GM19324 (cell line): ENCODE results near the gene CHAF1A.

Source experiments
- ATAC-seq: cut with Tn5 transposase; IDR thresholded peaks from one replicate; pipeline ENCODE4 v1.9.1; 2021; ENCODE audit warnings: mild to moderate bottlenecking, moderate library complexity; ENCODE audit not compliant: unreplicated experiment, low FRiP score

The CHAF1A gene

DNA sequence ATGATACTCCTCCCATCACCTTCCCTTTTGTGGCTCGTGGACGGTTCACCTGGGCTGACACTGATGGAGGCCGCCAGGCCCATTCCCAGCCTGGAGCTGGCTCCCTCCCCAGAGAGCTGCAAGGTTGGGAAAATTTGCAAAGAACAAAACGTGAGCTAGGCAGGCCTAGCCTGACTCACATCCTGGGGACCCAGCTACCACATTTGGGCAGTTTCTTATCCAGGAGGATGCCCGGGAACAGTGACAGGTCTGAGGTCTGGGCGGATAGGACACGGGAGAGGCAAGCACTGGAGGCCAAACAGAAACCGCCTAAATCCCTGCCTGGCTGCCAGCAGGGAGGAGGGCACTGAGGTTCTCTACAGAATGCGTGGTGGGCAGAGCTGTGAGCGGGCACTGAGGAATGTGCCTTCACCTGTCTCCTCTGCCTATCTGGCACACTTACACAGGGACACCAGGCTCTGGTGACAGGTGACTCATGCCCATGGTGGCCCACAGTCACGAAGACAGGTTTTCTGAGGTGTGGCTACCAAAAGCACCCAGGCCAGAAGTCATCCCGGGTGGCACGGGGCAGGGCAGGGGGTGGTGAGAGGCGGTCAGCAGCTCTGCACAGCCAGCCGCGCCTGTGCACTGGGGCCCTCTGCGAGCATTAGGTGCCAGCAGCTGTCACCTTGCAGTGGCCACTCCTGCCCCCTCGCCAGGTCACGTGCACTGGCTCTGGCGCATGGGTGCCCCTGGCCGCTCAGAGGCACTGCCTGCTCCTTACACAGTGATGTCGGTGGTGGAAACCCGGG is 25.3 kb upstream of the CHAF1A start:
- ATAC-seq = no peak

DNA sequence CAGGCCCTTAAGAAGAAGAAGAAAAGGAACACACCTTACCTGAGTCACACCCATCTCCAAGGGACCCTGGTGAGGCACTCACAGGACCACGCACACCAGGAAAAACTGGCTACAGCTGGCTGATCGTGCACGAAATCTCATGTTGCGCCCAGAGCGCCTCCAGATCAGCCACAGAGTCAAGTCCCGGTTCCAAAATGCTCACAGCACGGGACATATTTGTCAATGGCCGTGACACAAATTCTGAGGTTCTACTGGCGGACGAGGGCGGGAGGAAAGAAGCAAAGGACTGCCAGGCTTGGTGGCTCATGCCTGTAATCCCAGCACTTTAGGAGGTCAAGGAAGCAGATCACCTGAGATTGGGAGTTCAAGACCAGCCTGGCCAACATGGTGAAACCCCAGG is 23.6 kb upstream of the CHAF1A start:
- ATAC-seq = no peak

DNA sequence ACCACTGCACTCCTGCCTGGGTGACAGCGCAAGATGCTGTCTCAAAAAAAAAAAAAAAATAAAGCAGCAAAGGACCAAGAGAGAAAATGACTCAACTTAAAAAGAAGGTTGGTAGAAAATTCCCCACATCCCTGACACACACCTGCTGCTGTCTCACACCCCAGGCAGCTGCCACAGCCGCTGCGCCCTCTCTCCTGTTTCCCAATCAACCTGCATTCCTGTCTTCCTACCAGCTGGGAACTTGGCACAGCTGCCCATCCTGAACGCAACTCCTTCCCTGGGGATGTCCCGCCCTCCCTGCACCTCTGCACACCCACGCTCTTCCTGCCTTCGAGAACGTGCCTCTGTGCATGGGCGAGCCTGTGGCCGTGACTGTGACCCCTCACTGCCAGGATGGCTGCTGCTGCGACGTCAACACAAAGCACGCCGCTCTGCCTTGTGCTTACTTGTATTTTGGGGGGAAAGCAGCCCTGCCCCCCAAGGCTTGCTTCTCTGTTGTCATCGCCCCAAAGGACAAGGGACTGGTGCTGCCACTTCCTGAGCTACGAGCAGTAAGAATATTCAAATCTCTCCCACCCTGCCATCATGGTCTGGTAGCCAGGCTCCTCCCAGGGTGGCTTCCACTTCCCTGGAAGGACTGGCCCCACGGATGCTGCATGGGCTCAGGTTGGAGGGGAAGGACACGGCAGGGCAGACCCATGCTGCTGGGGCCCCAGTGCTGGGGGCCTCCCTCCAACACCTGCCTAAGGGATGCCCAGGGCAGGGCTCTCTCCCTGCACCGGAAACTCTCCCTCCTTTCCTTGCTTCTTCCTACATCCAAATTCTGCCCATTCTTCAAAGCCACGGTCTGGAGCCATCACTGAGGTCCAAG is 22.8 kb upstream of the CHAF1A start:
- ATAC-seq = no peak

- no peak for ATAC-seq
These were observed 22.1 kb upstream of the CHAF1A start for GRCh38 chr19:4380254-4380727.

- no peak for ATAC-seq
These were observed 17.0 kb upstream of the CHAF1A start for GRCh38 chr19:4385291-4386040.

DNA sequence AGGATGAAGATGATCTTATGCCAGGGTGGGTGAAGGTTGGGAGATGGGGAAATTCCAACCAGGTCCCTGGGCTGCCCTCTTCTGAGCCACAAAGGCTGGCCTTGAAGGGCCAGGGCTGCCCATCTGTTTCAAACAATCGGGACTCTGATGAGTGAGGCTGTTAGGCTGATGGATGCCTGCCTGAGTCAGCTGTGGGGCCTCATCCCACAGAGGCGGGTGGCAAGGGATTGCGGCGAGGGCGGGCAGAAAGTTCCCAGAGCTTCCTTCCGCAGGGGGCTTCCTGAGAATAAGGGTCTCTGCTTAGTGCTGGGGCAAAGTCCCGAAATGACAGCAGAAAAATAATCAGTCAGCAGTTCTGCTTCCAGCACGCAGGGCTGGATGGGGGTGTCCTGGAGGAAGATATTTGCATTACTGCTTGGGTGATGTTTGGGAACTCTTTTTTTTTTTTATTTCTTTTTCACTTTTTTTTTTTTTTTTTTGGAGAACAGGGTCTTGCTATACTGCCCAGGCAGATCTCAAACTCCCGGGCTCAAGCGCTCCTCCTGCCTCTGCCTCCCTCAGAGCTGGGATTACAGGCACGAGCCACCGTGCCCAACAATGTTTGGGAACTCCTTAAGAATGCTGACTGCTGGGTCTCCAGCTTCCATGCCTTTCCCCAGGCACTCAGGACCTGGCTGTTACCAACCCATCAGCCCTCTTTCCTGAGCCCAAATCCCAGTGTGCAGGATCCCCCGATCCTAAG is 16.2 kb upstream of the CHAF1A start:
- no peak for ATAC-seq

DNA sequence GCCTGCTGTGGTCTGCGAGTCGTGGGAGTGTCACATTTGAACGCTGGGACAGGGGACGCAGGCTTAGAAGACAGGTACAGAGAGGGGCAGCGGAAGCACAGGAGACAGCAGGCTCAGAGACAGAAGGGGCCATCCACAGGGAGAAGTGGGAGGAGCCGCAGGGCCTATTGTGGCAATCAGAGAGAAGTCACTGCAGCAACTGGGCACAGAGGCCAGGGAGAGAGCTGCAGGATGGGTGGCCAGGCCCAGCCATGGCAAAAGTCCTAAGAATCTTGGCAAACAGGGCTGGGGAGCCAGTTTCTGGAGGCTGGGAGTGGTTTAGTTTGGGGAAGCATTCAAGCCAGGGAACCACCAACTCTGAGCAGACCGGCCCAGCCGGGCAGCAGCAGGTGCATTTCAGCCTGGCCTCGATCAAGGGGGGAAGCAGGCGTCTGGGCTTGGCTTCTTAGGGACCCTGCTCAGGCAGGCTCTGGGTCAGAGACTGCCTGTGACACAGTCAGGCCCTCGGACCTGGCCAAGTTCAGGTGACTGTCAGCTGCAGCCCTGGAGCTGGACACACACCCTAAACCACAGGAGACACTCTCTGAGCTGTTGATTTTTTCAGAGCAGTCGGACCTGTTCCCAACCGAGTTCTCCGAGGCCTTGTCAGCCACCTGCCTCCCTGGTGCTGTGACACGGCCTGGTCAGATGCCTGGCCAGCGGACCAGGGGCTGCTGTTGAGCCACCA is 13.9 kb upstream of the CHAF1A start:
- no peak for ATAC-seq

- no peak for ATAC-seq
These were observed 13.4 kb upstream of the CHAF1A start for GRCh38 chr19:4389064-4389375.

DNA sequence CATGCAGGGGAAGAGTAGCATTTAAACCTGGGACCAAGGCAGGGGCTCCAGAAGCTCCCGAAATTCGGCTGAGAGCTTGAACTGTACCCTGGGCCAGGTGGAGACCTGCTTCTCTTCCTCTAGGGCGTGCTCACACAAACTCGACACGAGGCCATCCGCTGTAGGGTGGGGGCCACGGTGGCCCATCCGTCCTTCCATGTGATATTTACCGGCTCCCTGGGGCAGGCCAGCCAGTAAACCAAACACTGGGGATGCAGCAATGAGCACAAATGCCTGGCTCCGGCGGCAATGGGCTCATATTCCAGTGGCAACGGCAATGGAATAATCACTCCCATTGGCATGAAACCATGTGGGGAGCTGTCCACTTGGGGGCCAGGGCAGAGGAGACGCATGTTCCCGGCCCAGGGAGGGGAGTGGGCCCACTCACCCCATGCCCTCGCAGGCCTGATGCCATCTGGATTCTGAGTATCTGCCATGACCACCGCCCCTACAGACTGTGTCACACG is 12.9 kb upstream of the CHAF1A start:
- no peak for ATAC-seq

GRCh38 chr19:4390017-4390566 is 12.3 kb upstream of the CHAF1A start:
- ATAC-seq = no peak

GRCh38 chr19:4390567-4391305 is 11.7 kb upstream of the CHAF1A start:
- no peak for ATAC-seq

DNA sequence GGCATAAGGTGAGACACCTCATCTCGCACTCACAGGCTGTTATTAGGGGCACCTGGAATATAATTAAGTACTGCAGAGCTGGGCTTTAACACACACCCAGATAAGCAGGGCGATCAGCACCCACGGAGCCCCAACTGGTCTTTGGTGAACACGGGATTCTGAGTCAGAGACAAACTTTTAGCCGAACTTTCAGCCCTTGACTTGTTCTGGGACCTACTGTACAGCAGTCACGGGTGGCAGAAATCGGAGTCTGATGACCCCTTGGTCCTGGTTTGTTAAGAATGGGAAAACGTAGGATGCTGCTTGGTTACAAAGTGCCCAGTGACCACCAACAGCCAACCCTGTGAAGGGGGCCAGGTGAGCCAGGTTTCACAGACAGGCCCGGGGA is 11.1 kb upstream of the CHAF1A start:
- no peak for ATAC-seq

DNA sequence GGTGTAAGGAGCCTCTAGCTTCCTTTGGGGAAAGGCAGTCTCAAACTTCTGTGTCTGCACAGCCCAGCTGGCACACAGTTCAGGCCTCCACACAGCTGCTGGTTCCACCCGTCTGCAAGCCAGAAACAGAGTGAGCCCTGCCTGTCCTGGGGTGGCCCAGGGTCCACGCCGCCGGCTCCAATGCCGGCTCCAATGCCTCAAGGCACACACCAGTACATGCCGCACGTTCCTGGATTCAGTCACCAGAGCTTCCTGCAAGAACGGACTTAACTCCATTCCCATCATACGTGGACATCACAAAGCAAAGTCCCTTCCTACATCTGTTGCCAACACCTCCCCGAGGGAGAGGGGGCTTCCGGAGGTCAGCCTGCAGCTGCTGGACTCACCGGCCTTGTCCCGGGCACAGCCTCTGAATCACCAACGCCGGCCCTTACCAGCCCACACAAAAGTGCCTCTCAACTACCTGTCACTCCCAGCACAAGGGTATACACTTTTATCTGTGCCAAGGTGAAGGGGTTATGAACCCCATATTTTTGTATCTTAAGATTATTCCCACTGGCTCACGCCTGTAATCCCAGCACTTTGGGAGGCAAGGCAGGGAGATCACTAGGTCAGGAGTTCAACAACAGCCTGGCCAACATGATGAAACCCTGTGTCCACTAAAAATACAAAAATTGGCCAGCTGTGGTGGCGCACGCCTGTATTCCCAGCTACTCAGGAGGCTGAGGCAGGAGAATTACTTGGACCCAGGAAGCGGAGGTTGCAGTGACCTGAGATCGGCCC is 10.5 kb upstream of the CHAF1A start:
- no peak for ATAC-seq

GRCh38 chr19:4393947-4394590 is 8.4 kb upstream of the CHAF1A start:
- ATAC-seq = no peak

DNA sequence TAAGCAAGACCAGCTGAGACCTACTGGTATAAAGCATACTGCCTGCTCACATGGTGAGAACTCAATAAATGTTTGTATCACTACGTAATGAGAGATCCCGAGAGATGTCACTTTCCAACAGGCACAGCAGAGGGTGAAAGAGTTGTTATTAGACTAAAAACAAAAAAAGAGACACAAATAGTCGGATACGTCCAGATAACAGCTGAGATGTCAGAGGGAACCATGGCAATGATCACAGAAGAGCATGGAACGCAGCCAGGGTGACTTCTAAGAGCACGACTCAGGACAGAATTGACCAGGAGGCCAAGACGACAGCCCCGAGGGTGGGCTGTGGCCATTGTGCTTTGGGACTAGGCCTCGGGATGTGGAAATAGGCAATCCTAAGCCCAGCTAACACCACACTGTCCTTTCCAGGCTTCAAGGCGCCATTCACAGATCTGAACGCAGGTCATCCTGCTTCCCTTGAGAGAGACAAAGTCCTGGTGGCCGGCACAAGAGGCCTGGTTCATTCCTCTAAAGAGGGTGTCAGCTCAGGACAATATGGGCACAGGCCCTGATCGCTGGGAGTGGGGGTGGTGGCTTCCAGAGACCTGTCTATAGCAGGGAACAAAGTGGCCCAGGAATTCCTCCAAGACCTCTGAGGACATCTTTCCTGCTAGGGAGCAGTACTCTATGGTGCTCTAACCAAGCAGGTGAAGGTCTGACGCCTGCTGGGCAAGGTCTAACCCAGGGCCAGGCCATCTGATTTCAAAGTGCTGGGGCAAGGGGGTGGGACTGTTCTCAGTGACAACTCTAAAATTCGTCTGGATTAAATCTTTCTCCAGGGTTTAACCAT is 5.3 kb upstream of the CHAF1A start:
- ATAC-seq = no peak

- no peak for ATAC-seq
These were observed 2.7 kb upstream of the CHAF1A start for GRCh38 chr19:4399812-4400134.
